GM10847 (cell line): Measurements from ENCODE around the gene HSD3B7.
A peak's percentile ranks its signal among the peaks of the same experiment; 100 is the strongest.

ENCODE experiments used
- POLR2A ChIP-seq: IDR thresholded peaks from 2 replicates; pipeline ENCODE4 v1.6.1; 2011; ENCODE audit not compliant: insufficient read length; ENCODE audit errors: extremely low read depth

The HSD3B7 gene

GRCh38 chr16:31022544-31023251, 37.7 kb downstream of the HSD3B7 start:
- no peak for TF ChIP-seq POLR2A

- TF ChIP-seq POLR2A, result no peak
Measured at GRCh38 chr16:31023252-31023602, 38.2 kb downstream of the HSD3B7 start.

GRCh38 chr16:31023627-31024226, 38.7 kb downstream of the HSD3B7 start:
- no peak for TF ChIP-seq POLR2A

- no peak for TF ChIP-seq POLR2A
Measured at GRCh38 chr16:31025339-31025738, 40.3 kb downstream of the HSD3B7 start.

GRCh38 chr16:31029272-31029671, 44.3 kb downstream of the HSD3B7 start:
- no peak for TF ChIP-seq POLR2A

- TF ChIP-seq POLR2A, result no peak
Measured at GRCh38 chr16:31031276-31031675, 46.3 kb downstream of the HSD3B7 start.

GRCh38 chr16:31032736-31033708, 48.0 kb downstream of the HSD3B7 start, which contains the start of gene STX4:
Gene STX4, plus strand, starts transcription at chr16:31033558. Its CDS starts 248 bp downstream, at chr16:31033806.
- no peak for TF ChIP-seq POLR2A

GRCh38 chr16:31033709-31034492, 48.9 kb downstream of the HSD3B7 start:
- peak; percentile 5 for TF ChIP-seq POLR2A

- TF ChIP-seq POLR2A, result no peak
Measured at GRCh38 chr16:31036691-31037090, 51.7 kb downstream of the HSD3B7 start.
